HL-60/S4 (cell line): Measurements from ENCODE around the gene FIGNL1.

Experiments used
- in situ Hi-C: fragments of 300-500 bp; cut with MboI; formaldehyde crosslinking; loops from 2 replicates; pipeline ENCODE4 v1.14.3; 2022; ENCODE audit warnings: low sequenced_read_pairs

FIGNL1 gene

GRCh38 chr7:50449881-50450589, at the start of gene FIGNL1:
Gene FIGNL1 (minus strand): TSS chr7:50450350. CDS start chr7:50447287, 3,063 bp downstream.
- in situ Hi-C loops: loop anchor here (25.0 kb wide), 1 partner anchor 712 kb away; no protein-coding TSS in a partner anchor

GRCh38 chr7:50499092-50499491, 48.9 kb upstream of the FIGNL1 start:
- in situ Hi-C loops: no loop called here

- in situ Hi-C loops: no loop called here
Measured at GRCh38 chr7:50497968-50498367, 47.8 kb upstream of the FIGNL1 start.

- in situ Hi-C loops: no loop called here
Measured at GRCh38 chr7:50497068-50497642, 47.0 kb upstream of the FIGNL1 start.

- in situ Hi-C loops: no loop called here
Measured at GRCh38 chr7:50496569-50496968, 46.4 kb upstream of the FIGNL1 start.

GRCh38 chr7:50495746-50496145, 45.6 kb upstream of the FIGNL1 start:
- in situ Hi-C loops: no loop called here

GRCh38 chr7:50492770-50493519, 42.8 kb upstream of the FIGNL1 start:
- in situ Hi-C loops: no loop called here

- in situ Hi-C loops: no loop called here
Measured at GRCh38 chr7:50491943-50492342, 41.8 kb upstream of the FIGNL1 start.

- in situ Hi-C loops: no loop called here
Measured at GRCh38 chr7:50491209-50491608, 41.1 kb upstream of the FIGNL1 start.

- in situ Hi-C loops: no loop called here
Measured at GRCh38 chr7:50488379-50488778, 38.2 kb upstream of the FIGNL1 start.

- in situ Hi-C loops: no loop called here
Measured at GRCh38 chr7:50486512-50486911, 36.4 kb upstream of the FIGNL1 start.

GRCh38 chr7:50481867-50482266, 31.7 kb upstream of the FIGNL1 start:
- in situ Hi-C loops: no loop called here

- in situ Hi-C loops: no loop called here
Measured at GRCh38 chr7:50480797-50481196, 30.6 kb upstream of the FIGNL1 start.

- in situ Hi-C loops: no loop called here
Measured at GRCh38 chr7:50479743-50480517, 29.8 kb upstream of the FIGNL1 start.

GRCh38 chr7:50477640-50478039, 27.5 kb upstream of the FIGNL1 start:
- in situ Hi-C loops: no loop called here

GRCh38 chr7:50476953-50477625, 26.9 kb upstream of the FIGNL1 start:
- in situ Hi-C loops: no loop called here

- in situ Hi-C loops: no loop called here
Measured at GRCh38 chr7:50475340-50475739, 25.2 kb upstream of the FIGNL1 start.

GRCh38 chr7:50474382-50475160, 24.4 kb upstream of the FIGNL1 start:
- in situ Hi-C loops: loop anchor here (25.0 kb wide), 1 partner anchor 688 kb away; no protein-coding TSS in a partner anchor

- in situ Hi-C loops: loop anchor here (25.0 kb wide), 1 partner anchor 689 kb away; no protein-coding TSS in a partner anchor
Measured at GRCh38 chr7:50473531-50473930, 23.4 kb upstream of the FIGNL1 start.

- in situ Hi-C loops: loop anchor here (25.0 kb wide), 1 partner anchor 690 kb away; no protein-coding TSS in a partner anchor
Measured at GRCh38 chr7:50472427-50472826, 22.3 kb upstream of the FIGNL1 start.
